GM23248 (cell line): ENCODE results near the gene IL3RA. TPM values are rescaled to one million over a fixed set of nuclear protein-coding genes. Genes with fewer than 3 reads are reported as not detected.

Experiments used
- DNase-seq: peaks from one replicate; pipeline ENCODE4 v3.0.0-alpha.2; 2015
- H2AFZ ChIP-seq: fragments of 200-600 bp; sonication (generic); 2 replicates; pipeline ENCODE4 v1.6.1; 2016; ENCODE audit warnings: antibody characterized with exemption
- H3F3A ChIP-seq: fragments of 200-600 bp; sonication (generic); 2 replicates; pipeline ENCODE4 v1.6.1; 2016; ENCODE audit warnings: mild to moderate bottlenecking, antibody characterized with exemption, mixed run types; ENCODE audit not compliant: insufficient read depth
- H3K27ac ChIP-seq: fragments of 200-600 bp; sonication (generic); 2 replicates; pipeline ENCODE4 v1.5.1; 2016; ENCODE audit warnings: mild to moderate bottlenecking
- H3K27me3 ChIP-seq: fragments of 200-600 bp; sonication (generic); replicated peaks from 2 replicates; pipeline ENCODE4 v1.6.1; 2016; ENCODE audit warnings: mild to moderate bottlenecking; ENCODE audit not compliant: insufficient read depth
- H3K36me3 ChIP-seq: fragments of 200-600 bp; sonication (generic); 2 replicates; pipeline ENCODE4 v1.6.1; 2016; ENCODE audit warnings: low read depth, mild to moderate bottlenecking
- H3K4me1 ChIP-seq: fragments of 200-600 bp; sonication (generic); 2 replicates; pipeline ENCODE4 v1.6.1; 2016; ENCODE audit warnings: mild to moderate bottlenecking; ENCODE audit not compliant: insufficient read depth
- H3K4me2 ChIP-seq: fragments of 200-600 bp; sonication (generic); one replicate; pipeline ENCODE4 v1.6.1; 2016; ENCODE audit warnings: mild to moderate bottlenecking; ENCODE audit not compliant: unreplicated experiment
- H3K4me3 ChIP-seq: fragments of 200-600 bp; sonication (generic); 2 replicates; pipeline ENCODE4 v1.5.1; 2016; ENCODE audit warnings: mild to moderate bottlenecking
- H3K79me2 ChIP-seq: fragments of 200-600 bp; sonication (generic); 2 replicates; pipeline ENCODE4 v1.6.1; 2016; ENCODE audit warnings: mild to moderate bottlenecking; ENCODE audit not compliant: insufficient read depth
- H3K9ac ChIP-seq: fragments of 200-600 bp; sonication (generic); 2 replicates; pipeline ENCODE4 v1.6.1; 2016; ENCODE audit warnings: mild to moderate bottlenecking
- H3K9me2 ChIP-seq: fragments of 200-600 bp; sonication (generic); 2 replicates; pipeline ENCODE4 v1.6.1; 2016; ENCODE audit warnings: mixed run types, mild to moderate bottlenecking, moderate library complexity; ENCODE audit not compliant: insufficient read depth
- H3K9me3 ChIP-seq: fragments of 200-600 bp; sonication (generic); one replicate; pipeline ENCODE4 v1.6.1; 2017; ENCODE audit warnings: low read depth
- H4K20me1 ChIP-seq: fragments of 200-600 bp; sonication (generic); 2 replicates; pipeline ENCODE4 v1.6.0; 2016; ENCODE audit not compliant: insufficient read depth
- EZH2 ChIP-seq: fragments of 200-600 bp; sonication (generic); IDR thresholded peaks from 2 replicates; pipeline ENCODE4 v1.6.1; 2018; ENCODE audit warnings: antibody characterized with exemption, mild to moderate bottlenecking; ENCODE audit not compliant: insufficient read depth, poor library complexity, severe bottlenecking
- EZH2phosphoT487 ChIP-seq: fragments of 200-600 bp; sonication (generic); IDR thresholded peaks from 2 replicates; pipeline ENCODE4 v1.6.1; 2018; ENCODE audit warnings: antibody characterized with exemption, moderate library complexity, mild to moderate bottlenecking, low read depth; ENCODE audit not compliant: insufficient read depth
- WGBS, 2 experiments: methylation state at CpG; one replicate each; pipeline ENCODE4 v1.1.6; 2015 to 2017; ENCODE audit warnings: low lambda C conversion rate in 2 of 2, low coverage in 1 of 2; ENCODE audit errors: missing lambda C conversion rate in 2 of 2; 5-methylcytosine and 5-hydroxymethylcytosine counted together
- in situ Hi-C: fragments of 300-500 bp; cut with MboI; formaldehyde crosslinking; loops from 2 replicates; pipeline ENCODE4 v1.15.0; 2020
- polyA plus RNA-seq: library from polyadenylated mRNA; unstranded; fragments of >200 nt; fragmentation: Nextera tagmentation; extraction: Ambion mirVana; gene quantifications from 2 replicates; pipeline ENCODE4 v1.2.1, GENCODE V29; 2016
- total RNA-seq: library from RNA; depleted of rRNA; stranded (reverse); fragments of >200 nt; shearing (Covaris generic); gene quantifications from 2 replicates; pipeline ENCODE4 v1.2.3, GENCODE V29; 2014

The IL3RA gene
- total and polyA plus RNA-seq, 2 experiments from 2014 or later: 0.30 TPM; not detected in 1

DNA sequence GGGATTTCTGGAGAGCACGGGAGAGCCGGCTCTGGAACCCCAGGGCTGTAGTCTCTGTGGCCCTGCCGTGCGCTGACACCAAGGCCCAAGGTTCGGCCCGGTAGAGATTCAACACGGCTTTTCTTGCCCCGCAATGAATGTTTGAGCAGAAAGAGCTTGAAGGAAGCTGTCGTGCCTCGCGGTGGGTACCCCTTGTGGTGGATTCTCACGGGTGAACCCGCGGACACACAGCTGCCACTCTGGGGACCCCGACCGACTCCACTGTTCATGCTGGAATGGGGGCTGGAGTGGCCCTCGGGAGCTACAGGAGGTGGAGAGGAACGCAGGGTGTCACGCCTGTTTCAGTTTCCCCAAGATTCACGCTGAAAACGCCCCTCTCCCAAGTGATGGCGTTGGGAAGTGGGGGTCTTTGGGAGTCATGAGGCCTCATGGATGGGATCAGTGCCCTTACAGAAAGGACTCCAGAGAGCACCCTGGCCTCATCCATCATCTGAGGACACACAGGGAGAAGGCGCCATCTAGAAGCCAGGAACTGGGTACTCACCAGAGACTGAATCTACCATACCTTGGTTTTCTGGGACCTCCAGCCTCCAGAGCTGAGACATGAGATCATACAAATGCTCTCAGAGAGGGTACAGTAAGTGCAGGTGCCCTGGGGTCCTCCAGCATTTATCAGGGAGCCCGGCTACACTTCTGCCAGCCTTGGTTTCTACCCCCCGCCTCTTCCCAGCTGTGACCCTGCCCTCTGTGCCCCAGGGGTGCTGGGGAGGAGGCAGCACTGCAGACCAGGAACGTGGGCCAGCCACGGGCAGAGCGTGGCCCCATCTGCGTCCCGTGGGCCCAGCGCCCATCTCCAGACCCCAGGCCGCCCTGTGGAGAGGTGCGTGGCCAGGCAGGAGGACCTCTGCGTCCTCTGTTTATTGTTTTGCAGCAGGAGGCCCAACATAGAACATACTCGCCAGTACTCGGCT lies 49.0 kb downstream of the IL3RA start:
- Histone ChIP-seq H3K27ac (no peak overlapping the region), H3K27me3 (no peaks in the 10 kb centered on the region), H3K4me2 (no peak overlapping the region), H3K9me3 (no peaks in the 10 kb centered on the region), H4K20me1 (peaks cover 5% of the 10 kb centered on the region), H3K79me2 (peaks cover 35% of the 10 kb centered on the region), H3K36me3 (peaks cover 26% of the 10 kb centered on the region), H3K4me3 (no peak overlapping the region), H3K4me1 (peaks cover 7% of the 10 kb centered on the region), H3F3A (peaks cover 33% of the 10 kb centered on the region), H2AFZ (no peak overlapping the region), H3K9me2 (no peaks in the 10 kb centered on the region), H3K9ac (no peak overlapping the region)
- in situ Hi-C loops: no loop called here
- TF ChIP-seq EZH2phosphoT487 (no peak), EZH2 (no peak)
- no peak for DNase-seq
- 93 to 96% methylated on average over 34 to 36 of the region's 36 CpGs for WGBS, 2 experiments

DNA sequence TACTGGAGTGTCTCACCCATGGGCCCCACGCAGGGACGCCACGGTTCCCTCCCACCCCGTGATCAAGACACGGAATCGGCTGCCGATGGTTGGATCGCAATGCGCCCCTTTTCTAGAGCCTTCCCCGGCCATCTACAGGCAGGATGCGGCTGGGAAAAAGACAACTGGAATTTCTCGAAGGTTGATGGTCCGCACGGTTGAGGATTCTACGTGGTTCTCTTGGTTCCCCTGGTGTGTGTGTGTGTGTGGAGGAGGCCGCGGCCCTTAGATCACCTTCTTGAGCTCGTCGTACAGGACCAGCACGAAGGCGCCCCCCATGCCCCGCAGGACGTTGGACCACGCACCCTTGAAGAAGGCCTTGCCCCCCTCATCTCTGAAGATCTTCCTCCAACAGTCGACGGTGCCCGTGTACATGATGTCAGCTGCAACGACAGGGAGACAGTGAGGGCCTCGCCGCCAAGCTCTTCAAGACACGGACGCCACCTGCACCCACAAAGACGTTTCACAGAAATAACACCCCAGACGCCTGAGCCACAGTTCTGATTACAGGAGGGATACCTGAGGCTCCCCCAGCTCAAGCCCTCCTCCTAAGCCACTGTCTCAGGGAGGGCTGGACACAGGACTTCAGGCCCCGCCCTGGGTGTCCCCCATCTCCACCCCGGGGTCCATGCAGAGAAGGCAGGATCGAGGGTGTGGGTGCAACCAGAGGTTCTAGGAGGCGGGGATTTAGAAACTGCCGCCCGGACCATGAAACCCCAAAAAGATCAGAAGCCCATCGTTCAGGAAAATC lies 49.9 kb downstream of the IL3RA start:
- in situ Hi-C loops: no loop called here
- WGBS, 2 experiments: 96% methylated on average over 35 to 41 of the region's 41 CpGs

GRCh38 chrX:1387141-1387776 lies 50.7 kb downstream of the IL3RA start:
- TF ChIP-seq EZH2 (no peak), EZH2phosphoT487 (no peak)
- Histone ChIP-seq H3K9ac (no peak overlapping the region), H3K27me3 (no peaks in the 10 kb centered on the region), H3K9me3 (no peaks in the 10 kb centered on the region), H3K4me2 (no peak overlapping the region), H3K9me2 (no peaks in the 10 kb centered on the region), H3K4me1 (peaks cover 11% of the 10 kb centered on the region), H3K36me3 (peaks cover 26% of the 10 kb centered on the region), H2AFZ (no peak overlapping the region), H3F3A (peaks cover 27% of the 10 kb centered on the region), H3K27ac (no peak overlapping the region), H3K4me3 (no peak overlapping the region), H4K20me1 (peaks cover 10% of the 10 kb centered on the region), H3K79me2 (peaks cover 45% of the 10 kb centered on the region)
- in situ Hi-C loops: no loop called here
- WGBS, 2 experiments: 93 to 94% methylated on average over 25 to 43 of the region's 43 CpGs
- DNase-seq: no peak

More for the DNA sequence above, 49.9 kb downstream of the IL3RA start:
- Histone ChIP-seq H3K27ac (no peak overlapping the region), H3K9ac (no peak overlapping the region), H3K4me2 (no peak overlapping the region), H3K36me3 (peaks cover 26% of the 10 kb centered on the region), H3K4me3 (no peak overlapping the region), H3K27me3 (no peaks in the 10 kb centered on the region), H4K20me1 (peaks cover 10% of the 10 kb centered on the region), H3F3A (peaks cover 33% of the 10 kb centered on the region), H3K4me1 (peaks cover 11% of the 10 kb centered on the region), H3K9me2 (no peaks in the 10 kb centered on the region), H2AFZ (no peak overlapping the region), H3K79me2 (peaks cover 45% of the 10 kb centered on the region), H3K9me3 (no peaks in the 10 kb centered on the region)
- TF ChIP-seq EZH2 (no peak), EZH2phosphoT487 (no peak)
- no peak for DNase-seq

DNA sequence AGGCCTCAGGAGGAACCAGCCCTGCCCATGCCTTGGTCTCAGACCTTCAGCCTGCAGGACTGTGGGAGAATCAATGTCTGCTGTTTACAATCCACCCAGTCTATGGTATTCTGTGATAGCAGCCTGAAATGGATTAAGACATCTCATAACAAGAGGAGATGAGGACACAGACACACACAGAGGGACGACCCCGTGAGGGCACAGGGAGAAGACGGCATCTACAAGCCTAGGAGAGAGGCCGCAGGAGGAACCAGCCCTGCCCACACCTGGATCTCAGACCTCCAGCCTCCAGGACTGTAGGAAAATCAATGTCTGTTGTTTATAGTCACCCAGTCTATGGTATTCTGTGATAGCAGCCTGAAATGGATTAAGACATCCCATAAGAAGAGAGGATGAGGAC lies 52.1 kb downstream of the IL3RA start:
- no peak overlapping the region for H3K27ac ChIP-seq
- 83 to 84% methylated on average over 4 of the region's 4 CpGs for WGBS, 2 experiments

More for the DNA sequence above, 52.1 kb downstream of the IL3RA start:
- Histone ChIP-seq H3K36me3 (peaks cover 26% of the 10 kb centered on the region), H3K79me2 (peaks cover 52% of the 10 kb centered on the region), H3K4me3 (no peak overlapping the region), H3K4me2 (no peak overlapping the region), H3K4me1 (peaks cover 17% of the 10 kb centered on the region), H3K9me3 (no peaks in the 10 kb centered on the region), H3K9ac (0 out of 2 replicates have a peak overlapping the region, but pooled peaks have one; percentile 13), H3K9me2 (no peaks in the 10 kb centered on the region), H2AFZ (no peak overlapping the region), H3K27me3 (no peaks in the 10 kb centered on the region), H4K20me1 (peaks cover 10% of the 10 kb centered on the region), H3F3A (peaks cover 19% of the 10 kb centered on the region)
- TF ChIP-seq EZH2: no peak
- no peak for TF ChIP-seq EZH2phosphoT487
- in situ Hi-C loops: no loop called here
- no peak for DNase-seq
